Activated naive CD8-positive, alpha-beta T cell treated with anti-CD3 and anti-CD28 coated beads, Interleukin-2, amount 50 U/mL, for 16 hours (primary cell): ENCODE measurements around the gene ZFAND3.

Source experiments
- DNase-seq: peaks from one replicate; pipeline ENCODE4 v3.0.0-alpha.2; 2020; ENCODE audit warnings: low read depth, low spot score

ZFAND3 gene

DNA sequence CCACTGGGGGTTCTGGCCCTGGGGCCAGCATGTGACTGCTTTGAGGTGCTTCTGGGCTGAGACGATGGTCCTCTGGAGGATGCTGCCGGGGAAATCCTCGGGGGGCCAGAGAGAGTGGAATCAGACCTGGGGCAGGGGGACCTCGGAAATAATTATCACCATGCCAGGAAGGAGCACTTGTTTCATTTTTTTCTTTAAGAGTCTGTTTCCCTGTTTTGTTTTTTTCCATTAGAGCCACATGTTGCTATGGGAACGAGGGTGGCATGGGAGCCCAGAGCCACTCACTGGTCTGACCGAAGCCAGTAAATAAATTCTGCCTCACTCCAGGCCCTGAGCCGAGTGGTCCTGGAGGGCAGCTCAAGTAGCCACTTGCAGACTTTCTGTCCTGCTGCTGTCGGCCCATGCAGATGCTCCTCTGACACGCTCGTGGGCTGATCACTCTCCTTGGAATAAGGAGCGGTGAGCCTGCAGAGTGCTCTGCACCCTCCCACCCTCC is 365.1 kb downstream of the ZFAND3 start:
- no peak for DNase-seq

DNA sequence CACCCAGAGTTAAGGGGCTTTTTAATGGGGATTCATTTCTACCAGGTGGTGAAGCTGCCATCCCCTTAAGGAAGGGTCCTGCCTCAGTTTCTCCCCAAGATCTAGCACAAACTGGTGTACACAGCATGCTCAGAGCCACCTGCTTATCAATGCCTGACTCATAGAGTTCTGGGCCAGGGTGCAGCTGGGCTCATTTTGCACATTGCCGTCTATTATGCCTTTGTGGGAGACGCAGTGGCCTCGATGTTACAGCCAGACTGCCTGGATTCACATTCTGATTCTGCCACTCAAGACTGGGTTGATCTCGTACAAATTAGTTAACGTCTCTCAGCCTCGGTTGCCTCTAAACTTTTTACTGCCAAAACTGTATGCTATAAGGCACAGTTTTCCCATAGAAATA is 365.7 kb downstream of the ZFAND3 start:
- DNase-seq, result no peak

GRCh38 chr6:38185752-38186151 is 366.2 kb downstream of the ZFAND3 start:
- DNase-seq, result no peak

DNA sequence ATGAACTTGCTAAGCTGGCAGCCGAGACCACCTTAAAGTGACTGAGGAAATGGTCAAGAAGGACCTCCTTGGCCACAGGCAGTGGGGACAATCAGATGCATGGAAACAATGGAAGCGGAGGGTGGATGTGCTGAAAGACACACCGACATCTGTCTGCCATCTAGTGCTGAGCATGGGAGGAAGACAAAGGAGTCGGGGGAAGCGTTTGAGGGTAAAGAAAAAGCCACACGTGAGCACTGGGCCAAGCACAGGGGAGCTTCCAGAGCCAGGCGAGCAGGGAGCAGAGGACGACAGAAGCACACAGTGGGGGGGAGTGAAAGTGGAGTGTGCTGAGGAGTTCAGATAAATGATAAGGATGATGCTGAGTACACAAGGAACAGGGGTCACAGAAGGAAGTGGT is 367.8 kb downstream of the ZFAND3 start:
- no peak for DNase-seq

- DNase-seq, result no peak
Observed at GRCh38 chr6:38187811-38188590, 368.5 kb downstream of the ZFAND3 start.

GRCh38 chr6:38188677-38189335 is 369.3 kb downstream of the ZFAND3 start:
- no peak for DNase-seq

DNA sequence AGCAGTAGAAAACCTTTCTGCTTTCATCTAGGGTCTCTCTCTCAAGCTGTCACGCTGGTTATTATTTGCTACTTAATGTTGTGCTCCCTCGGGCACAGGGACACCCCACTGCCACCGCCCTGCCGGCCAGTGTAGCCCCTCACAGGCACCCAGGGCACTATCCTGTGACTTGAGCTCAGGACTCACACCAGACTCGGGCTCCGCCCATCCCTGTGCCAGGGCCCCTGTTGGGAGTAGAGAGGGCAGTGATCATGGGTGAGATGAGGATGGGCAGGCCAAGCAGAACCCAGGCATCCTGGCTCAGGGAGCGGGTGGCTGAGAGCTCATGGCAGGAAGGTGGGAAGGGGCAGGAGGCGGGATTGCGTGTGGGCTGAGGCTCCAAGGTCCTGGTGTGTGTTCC is 371.9 kb downstream of the ZFAND3 start:
- DNase-seq, result no peak

GRCh38 chr6:38192011-38192410 is 372.5 kb downstream of the ZFAND3 start:
- no peak for DNase-seq

DNA sequence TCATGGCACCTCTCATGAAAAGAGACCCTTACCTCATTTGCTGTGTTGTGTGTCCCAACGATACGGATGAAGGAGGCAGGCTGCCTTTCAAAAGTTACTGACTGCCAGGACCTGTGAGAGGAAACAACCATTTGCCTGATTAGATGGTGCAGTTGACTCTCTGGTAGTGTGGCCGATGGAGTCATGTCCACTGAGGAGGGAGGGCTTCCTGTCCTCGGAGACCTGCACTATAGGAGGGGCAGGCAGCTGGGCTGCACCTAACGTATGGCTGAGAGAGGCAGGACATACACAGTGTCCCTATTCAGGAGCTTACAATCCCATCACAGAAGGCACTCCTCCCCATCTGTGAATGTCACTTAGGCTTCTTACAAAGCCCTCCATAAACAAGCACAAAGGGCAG is 373.0 kb downstream of the ZFAND3 start:
- no peak for DNase-seq

DNA sequence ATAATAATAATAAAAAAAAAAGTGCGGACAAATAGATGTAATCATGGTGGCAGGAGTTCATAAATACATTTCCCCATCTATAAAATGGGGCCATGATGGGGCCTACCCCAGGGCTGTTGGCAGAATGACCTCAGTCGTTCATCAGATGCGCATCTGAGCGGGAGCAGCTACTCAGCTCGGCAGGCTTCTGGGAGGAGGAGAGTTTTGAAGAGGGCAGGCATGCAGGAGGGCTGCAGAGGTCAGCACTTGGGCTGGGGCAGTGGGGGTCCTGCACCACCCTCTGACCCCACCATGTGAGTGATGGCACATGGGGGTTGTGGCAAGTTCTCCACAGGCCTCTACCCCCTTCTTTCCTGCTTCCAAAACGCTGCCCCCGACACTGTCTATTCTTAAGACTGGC is 373.5 kb downstream of the ZFAND3 start:
- DNase-seq, result no peak

DNA sequence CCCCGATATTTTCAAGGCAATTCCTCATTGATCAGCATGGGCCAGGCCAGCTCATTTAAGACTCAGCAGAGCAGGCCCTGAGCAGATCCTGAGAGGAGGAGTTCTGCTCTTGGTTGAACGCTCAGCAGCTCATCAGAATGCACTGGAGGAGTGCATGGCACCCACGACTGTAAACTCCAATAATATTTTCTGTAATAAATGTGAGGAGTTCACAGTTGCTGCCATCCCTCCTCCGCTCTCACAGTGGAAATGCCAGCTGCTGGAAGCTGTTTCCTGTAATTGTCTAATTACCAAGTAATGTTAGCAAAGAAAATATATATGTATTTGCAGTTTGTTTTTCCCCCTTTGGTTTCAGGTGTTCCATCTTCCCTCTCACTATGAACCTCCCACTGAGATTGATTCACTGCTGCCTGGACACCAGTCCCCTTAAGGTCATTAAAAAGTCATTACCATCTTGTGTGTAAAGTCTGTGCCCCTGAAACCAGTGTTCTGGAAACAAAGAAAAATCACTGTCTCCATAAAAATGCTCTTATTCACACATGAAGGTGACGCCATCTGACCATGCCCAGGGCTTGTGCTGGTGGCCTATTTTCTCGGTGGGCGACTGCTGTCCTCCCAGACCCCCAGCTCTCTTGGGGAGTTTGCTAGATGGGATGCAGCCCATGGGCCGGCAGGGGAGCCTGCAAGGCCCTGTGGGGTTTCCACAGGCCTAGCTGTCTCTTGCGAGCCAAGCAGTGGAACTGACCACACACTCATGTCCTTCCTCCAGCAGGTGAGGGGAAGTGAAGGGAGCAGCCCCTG is 374.2 kb downstream of the ZFAND3 start:
- no peak for DNase-seq

DNA sequence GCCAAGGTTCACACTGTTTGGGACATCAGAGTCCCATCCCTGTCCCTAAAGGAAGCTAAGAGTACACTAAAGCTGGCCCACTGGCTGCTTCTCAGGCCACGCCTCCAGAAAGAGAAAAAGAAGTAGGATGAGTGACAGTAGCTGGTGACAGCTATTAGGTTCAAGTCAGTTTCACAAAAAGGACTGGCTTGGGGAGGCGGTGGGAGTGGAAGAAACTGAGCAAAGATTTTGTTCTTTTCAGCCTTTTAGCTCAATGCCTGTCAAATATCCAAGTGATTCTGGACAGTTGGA is 374.7 kb downstream of the ZFAND3 start:
- DNase-seq, result no peak

DNA sequence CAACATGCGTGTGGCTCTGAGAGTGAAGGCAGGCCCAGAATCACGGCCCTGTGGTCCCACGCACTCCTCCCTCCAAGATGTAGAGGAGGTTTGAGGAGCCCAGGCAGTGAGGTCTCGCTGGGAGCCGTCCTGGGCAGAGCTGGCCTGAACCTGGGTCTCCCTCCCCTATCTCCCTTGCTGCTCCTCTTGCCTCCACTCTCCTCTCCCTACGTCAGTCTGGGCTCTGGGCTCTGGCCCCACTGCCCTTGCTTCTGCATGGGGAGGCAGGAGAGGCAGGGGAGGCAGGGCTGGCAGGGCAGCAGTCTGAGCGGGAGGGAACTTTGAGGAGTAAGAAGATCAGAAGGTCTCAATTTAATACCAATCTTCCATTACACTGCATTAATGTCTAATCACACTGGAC is 375.1 kb downstream of the ZFAND3 start:
- DNase-seq, result no peak

DNA sequence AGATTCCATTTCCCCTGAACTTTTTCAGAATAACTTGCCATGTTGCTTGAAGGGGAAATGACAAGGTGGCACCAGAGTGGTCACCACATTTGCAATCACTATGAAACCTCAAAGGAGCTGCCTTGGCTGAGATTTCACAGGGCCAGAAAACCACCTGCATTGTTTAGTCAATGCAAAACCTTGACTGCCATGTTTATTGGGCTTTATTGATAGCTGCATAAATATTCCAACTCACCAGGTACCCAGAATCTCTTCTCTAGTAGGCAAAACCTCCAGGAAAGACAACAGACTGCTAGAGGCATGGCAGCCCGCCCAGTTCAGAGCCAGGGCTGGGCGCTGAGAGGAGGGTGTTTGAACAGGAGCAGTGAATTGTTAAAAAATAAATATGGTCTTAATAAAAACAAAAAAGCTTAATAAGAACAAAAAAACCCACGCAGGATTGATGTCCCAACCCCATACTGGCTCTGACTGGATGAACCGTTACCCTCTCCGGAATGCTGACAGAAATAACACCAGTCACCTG is 375.6 kb downstream of the ZFAND3 start:
- DNase-seq, result no peak

DNA sequence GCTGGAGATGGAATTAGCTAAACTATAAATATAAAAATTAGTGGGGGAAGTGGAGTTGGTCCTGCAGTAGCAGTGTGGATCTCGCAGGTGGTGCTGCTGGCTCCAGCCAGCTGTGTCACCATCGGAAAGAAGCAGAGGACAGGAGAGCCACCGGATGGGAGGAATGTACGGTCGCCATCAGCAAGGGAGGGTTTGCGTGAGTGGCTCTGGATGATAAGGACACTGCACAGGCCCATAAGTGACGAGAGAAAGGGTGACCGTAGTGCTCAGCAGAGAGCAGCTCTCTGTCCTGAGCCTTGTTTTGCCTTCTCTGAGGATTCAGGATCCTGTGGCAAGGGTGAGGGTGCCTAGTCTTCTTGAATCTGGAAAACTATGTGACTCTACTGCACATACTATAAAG is 378.7 kb downstream of the ZFAND3 start:
- no peak for DNase-seq
